Ovary (tissue), 9 donors: ENCODE data around the gene FBXL17. TPM values are rescaled to one million over a fixed set of nuclear protein-coding genes. Genes with fewer than 3 reads are reported as not detected.

Source experiments
- DNase-seq, 5 donors: peaks; one replicate each; pipeline ENCODE4 v3.0.0-alpha.2; 2019 to 2020
- H3K27ac ChIP-seq, 2 donors: fragments of 200-600 bp; one replicate each; pipeline versions ENCODE4 v1.5.1 to v1.8.0; 2019 to 2022
- H3K27me3 ChIP-seq: fragments of 200-600 bp; one replicate; pipeline ENCODE4 v1.8.0; 2022
- H3K36me3 ChIP-seq: fragments of 200-600 bp; sonication (generic); one replicate; pipeline ENCODE4 v1.5.1; 2019
- H3K4me1 ChIP-seq: one replicate; pipeline ENCODE4 v1.8.1; 2013; ENCODE audit warnings: mild to moderate bottlenecking, moderate library complexity; ENCODE audit not compliant: insufficient read depth
- H3K4me3 ChIP-seq: fragments of 200-600 bp; sonication (generic); one replicate; pipeline ENCODE4 v1.5.1; 2017
- H3K9me3 ChIP-seq, 2 donors: fragments of 200-600 bp in 1 of 2; sonication (generic) in 1 of 2; one replicate each; pipeline versions ENCODE4 v1.5.1 to v1.8.1; 2013 to 2019; ENCODE audit warnings: mild to moderate bottlenecking in 1 of 2, moderate library complexity in 1 of 2
- EP300 ChIP-seq: sonication (generic); formaldehyde crosslinking; IDR thresholded peaks from one replicate; pipeline ENCODE4 v1.6.1; 2017; ENCODE audit warnings: antibody characterized with exemption
- POLR2A ChIP-seq: fragments of 450-650 bp; IDR thresholded peaks from one replicate; pipeline ENCODE4 v1.6.1; 2017; ENCODE audit warnings: antibody characterized with exemption, mild to moderate bottlenecking, moderate library complexity
- WGBS, 3 donors: extraction: QIAGEN DNeasy Blood & Tissue Kit in 1 of 3; methylation state at CpG; one replicate each; pipeline versions ENCODE4 v1.1.5 to v1.1.7; 2013 to 2017; 5-methylcytosine and 5-hydroxymethylcytosine counted together
- intact Hi-C, 4 donors: fragments of 100-400 bp; cut with DNase I; formaldehyde crosslinking; loops; one replicate each; pipeline versions ENCODE4 v1.11.0 to v1.15.1; 2022 to 2023
- polyA plus RNA-seq, 2 donors: library from polyadenylated mRNA; stranded (reverse); fragments of 200-250 nt in 1 of 2; fragments of 350-450 nt in 1 of 2; fragmentation: Illumina TruSeq in 1 of 2; extraction: RNeasy Lipid Tissue Mini Kit (QIAGEN cat#74804) in 1 of 2; gene quantifications; one replicate each; pipeline ENCODE4 v1.2.3, GENCODE V29; 2013 to 2014
- total RNA-seq, 7 donors: library from RNA; depleted of rRNA in 2 of 7; stranded (reverse); fragments of >200 nt in 2 of 7; fragmentation: NEBNext Ultra II Directional in 3 of 7; extraction: Animal tissue kit (Norgen Biotek cat#: 25700) in 3 of 7; gene quantifications; one replicate each; pipeline versions ENCODE4 v1.1.0 to v1.2.4, GENCODE V29; 2016 to 2023
- TF ChIP-seq, protein P1 (sequence below), 3 donors: fragments of 450-650 bp in 2 of 3; fragments of 200-600 bp in 1 of 3; IDR thresholded peaks; one replicate each; pipeline versions ENCODE4 v1.5.1 to v1.8.0; 2016 to 2022; ENCODE audit warnings: antibody characterized with exemption in 3 of 3, mild to moderate bottlenecking in 1 of 3
- donor health status: DM: no; HTN: no; CAD: no; lungs with moderate emphysema.
- donor health status: DM: no; HTN: no; CAD: no.
- donor health status: Bipolar disorder and iron deficiency.
- donor health status: DM: yes; HTN: yes; CAD: no.
- donor health status: DM: no; HTN: no; CAD: no.
- donor health status: DM: yes; HTN: yes; CAD: no.

The FBXL17 gene
- total and polyA plus RNA-seq, 9 donors = 6.8 to 20.4 (median 15.9) TPM

DNA sequence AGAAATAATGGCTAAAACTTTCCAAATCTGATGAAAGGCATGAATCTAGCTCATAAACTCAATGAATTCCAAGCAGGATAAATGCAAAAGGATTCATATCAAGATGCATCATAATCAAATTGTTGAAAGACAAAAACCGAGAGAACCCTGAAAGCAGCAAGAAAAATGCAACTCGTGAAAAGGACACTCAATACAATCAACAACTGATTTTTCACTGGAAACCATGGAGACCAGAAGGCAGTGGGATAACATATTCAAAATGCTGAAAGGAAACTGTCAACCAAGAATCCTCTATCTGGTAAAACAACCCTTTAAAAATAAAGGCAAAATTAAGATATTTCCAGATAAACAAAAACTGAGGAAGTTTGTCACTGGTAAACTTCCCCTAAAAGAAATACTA lies 9.5 kb downstream of the FBXL17 start:
- DNase-seq = no peak
- intact Hi-C loops = no loop called here
- no peaks in the 10 kb centered on the region for H3K4me1 ChIP-seq
- H3K36me3 ChIP-seq = no peaks in the 10 kb centered on the region
- H3K27ac ChIP-seq = no peak overlapping the region
- no peak overlapping the region for H3K4me3 ChIP-seq
- H3K27me3 ChIP-seq = no peaks in the 10 kb centered on the region
- peaks cover 2 to 3% of the 10 kb centered on the region in 2 donors for H3K9me3 ChIP-seq
- 90 to 98% (median 97%) methylated on average over 2 of the region's 2 CpGs for WGBS, 3 donors
- no peak for TF ChIP-seq POLR2A

DNA sequence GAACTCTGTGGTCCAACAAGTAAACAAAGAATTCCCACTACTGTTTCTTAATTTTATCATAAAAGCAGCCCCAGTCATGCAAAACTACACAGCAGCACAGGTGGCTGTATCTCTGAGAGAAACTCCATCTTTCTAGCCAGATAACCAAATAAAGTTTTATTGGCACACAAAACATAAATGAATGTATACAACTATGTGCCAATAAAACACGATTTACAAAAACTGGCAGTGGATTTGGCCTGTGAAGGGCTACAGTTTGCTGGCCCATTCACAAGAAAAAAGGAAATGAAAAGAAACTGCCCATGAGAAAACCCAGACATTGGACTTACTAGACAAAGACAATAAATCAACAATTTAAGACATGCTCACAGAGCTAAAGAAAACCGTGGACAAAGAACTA lies 10.6 kb downstream of the FBXL17 start:
- no peaks in the 10 kb centered on the region for H3K4me1 ChIP-seq
- H3K9me3 ChIP-seq = peaks cover 2 to 3% of the 10 kb centered on the region in 2 donors
- no peak overlapping the region for H3K27ac ChIP-seq
- H3K36me3 ChIP-seq = no peaks in the 10 kb centered on the region
- no peak for DNase-seq
- H3K4me3 ChIP-seq = no peak overlapping the region
- 79 to 87% (median 82%) methylated on average over 2 of the region's 2 CpGs for WGBS, 3 donors
- no peaks in the 10 kb centered on the region for H3K27me3 ChIP-seq
- intact Hi-C loops = no loop called here
- TF ChIP-seq POLR2A = no peak
- TF ChIP-seq EP300 = no peak
- TF ChIP-seq, protein P1, sequence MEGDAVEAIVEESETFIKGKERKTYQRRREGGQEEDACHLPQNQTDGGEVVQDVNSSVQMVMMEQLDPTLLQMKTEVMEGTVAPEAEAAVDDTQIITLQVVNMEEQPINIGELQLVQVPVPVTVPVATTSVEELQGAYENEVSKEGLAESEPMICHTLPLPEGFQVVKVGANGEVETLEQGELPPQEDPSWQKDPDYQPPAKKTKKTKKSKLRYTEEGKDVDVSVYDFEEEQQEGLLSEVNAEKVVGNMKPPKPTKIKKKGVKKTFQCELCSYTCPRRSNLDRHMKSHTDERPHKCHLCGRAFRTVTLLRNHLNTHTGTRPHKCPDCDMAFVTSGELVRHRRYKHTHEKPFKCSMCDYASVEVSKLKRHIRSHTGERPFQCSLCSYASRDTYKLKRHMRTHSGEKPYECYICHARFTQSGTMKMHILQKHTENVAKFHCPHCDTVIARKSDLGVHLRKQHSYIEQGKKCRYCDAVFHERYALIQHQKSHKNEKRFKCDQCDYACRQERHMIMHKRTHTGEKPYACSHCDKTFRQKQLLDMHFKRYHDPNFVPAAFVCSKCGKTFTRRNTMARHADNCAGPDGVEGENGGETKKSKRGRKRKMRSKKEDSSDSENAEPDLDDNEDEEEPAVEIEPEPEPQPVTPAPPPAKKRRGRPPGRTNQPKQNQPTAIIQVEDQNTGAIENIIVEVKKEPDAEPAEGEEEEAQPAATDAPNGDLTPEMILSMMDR (IDR thresholded peaks at IDR 0.05) = no peak

DNA sequence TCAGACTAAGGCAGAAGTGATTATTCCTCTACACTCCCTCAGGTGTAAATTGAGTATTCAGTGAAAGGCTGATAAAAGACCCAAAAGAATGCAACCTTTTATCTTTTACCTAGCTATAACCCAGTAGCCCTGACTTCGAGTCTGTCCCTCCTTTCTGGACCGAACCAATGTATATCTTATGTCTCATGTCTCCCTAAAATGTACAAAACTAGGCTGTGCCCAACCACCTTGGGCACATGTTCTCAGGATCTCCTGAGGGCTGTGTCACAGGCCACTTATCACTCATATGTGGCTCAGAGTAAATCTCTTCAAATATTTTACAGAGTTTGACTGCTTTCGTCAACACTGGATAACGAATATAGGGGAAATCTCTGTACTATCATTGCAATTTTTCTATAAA lies 12.7 kb downstream of the FBXL17 start:
- 94 to 97% (median 97%) methylated on average over 4 of the region's 4 CpGs for WGBS, 3 donors
- Histone ChIP-seq H3K9me3 (peaks cover 2 to 3% of the 10 kb centered on the region in 2 donors), H3K4me1 (no peaks in the 10 kb centered on the region), H3K4me3 (no peak overlapping the region), H3K27me3 (no peaks in the 10 kb centered on the region), H3K27ac (no peak overlapping the region), H3K36me3 (no peaks in the 10 kb centered on the region)
- TF ChIP-seq POLR2A = no peak
- TF ChIP-seq EP300 = no peak
- TF ChIP-seq, protein P1 (IDR thresholded peaks at IDR 0.05) = no peak
- no peak for DNase-seq
- intact Hi-C loops = no loop called here

DNA sequence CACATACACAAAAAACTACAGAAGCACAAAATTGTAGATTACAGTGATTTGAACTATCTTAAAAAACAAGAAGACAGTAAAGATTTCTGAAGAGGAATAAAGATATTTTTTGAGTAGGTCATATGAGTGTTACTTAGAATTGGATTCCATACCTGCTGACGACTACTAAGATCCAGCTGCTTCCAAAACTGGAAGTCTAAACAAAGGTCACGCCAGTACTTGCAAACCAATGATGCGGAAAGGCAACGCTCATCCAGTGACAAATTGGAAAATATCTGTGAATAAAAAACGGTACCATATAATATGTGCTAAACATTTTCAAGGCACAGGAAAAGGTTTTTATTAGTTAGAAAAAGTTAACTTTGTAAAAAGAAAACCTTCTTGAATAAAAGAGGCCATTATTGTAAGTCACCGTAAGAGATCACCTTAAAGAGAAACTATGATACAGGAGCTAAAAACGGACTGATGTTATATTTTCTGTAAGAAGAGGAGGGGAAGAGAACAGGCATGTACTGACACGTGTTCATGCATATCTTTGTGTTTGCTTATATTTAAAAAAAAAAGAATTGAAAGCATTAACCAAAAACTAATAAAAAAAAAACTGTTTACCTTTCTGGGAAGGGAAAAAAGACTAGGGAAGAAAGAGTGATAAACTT lies 14.1 kb downstream of the FBXL17 start:
- Histone ChIP-seq H3K36me3 (no peaks in the 10 kb centered on the region), H3K4me3 (no peak overlapping the region), H3K27ac (no peak overlapping the region), H3K4me1 (no peaks in the 10 kb centered on the region), H3K27me3 (no peaks in the 10 kb centered on the region), H3K9me3 (no peaks in the 10 kb centered on the region)
- no peak for DNase-seq
- TF ChIP-seq EP300 (no peak), POLR2A (no peak)
- TF ChIP-seq, protein P1 (IDR thresholded peaks at IDR 0.05) = no peak
- WGBS, 3 donors = 56 to 78% (median 64%) methylated on average over 8 of the region's 8 CpGs
- intact Hi-C loops = no loop called here

DNA sequence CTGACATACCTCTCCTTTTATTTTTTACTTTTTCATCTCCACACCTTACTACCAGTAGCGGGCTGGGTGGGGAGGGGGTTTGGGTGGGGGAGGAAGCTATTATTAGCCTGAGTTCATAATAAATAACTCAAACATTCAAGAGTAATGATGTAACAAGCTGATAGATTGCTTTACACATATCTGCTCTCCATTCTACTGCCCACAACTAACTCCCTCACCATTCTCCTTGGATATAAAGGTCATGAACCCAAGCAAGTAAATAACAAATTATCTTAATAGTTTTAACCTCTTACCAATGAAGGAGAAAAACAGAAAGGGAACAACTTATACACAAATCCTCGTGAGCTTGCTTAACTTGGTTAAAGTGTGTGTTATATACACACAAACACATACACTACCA lies 15.4 kb downstream of the FBXL17 start:
- DNase-seq = no peak
- 51 to 66% (median 65%) methylated on average over 2 of the region's 2 CpGs for WGBS, 3 donors
- intact Hi-C loops = no loop called here
- TF ChIP-seq POLR2A (no peak), EP300 (no peak)
- TF ChIP-seq, protein P1 (IDR thresholded peaks at IDR 0.05) = no peak
- Histone ChIP-seq H3K36me3 (no peaks in the 10 kb centered on the region), H3K4me3 (no peak overlapping the region), H3K27ac (no peak overlapping the region), H3K9me3 (no peaks in the 10 kb centered on the region), H3K4me1 (no peaks in the 10 kb centered on the region), H3K27me3 (no peaks in the 10 kb centered on the region)
